LNCaP clone FGC (cell line): ENCODE measurements around the gene MCM7.
"Not testable (repeated sequence)": the region's sequence is repeated elsewhere in the genome, so short reads cannot be mapped to it uniquely, and the experiment has no call there.

Experiments used
- DNase-seq: peaks from one replicate; pipeline ENCODE4 v3.0.0-alpha.2; 2011; ENCODE audit warnings: low read depth
- H3K4me3 ChIP-seq: 2 replicates; pipeline ENCODE4 v1.5.1; 2011; ENCODE audit warnings: mild to moderate bottlenecking, low read depth, low read length, control low read depth
- CTCF ChIP-seq: IDR thresholded peaks from 2 replicates; pipeline ENCODE4 v1.5.1; 2012; ENCODE audit warnings: mild to moderate bottlenecking; ENCODE audit not compliant: control insufficient read depth, insufficient read depth; ENCODE audit errors: extremely low read depth

MCM7 gene

GRCh38 chr7:100137851-100138760 is 36.9 kb upstream of the MCM7 start:
- TF ChIP-seq CTCF: no peak
- DNase-seq: no peak
- no peak overlapping the region for H3K4me3 ChIP-seq

- H3K4me3 ChIP-seq: no peak overlapping the region
- TF ChIP-seq CTCF: peak; percentile 80
- DNase-seq: no peak
Measured at GRCh38 chr7:100132697-100133151, 31.5 kb upstream of the MCM7 start.

- no peak for TF ChIP-seq CTCF
- DNase-seq: no peak
Measured at GRCh38 chr7:100132126-100132525, 30.9 kb upstream of the MCM7 start.

GRCh38 chr7:100130608-100131453 is 29.6 kb upstream of the MCM7 start:
- TF ChIP-seq CTCF: peak; percentile 70
- no peak for DNase-seq
- no peak overlapping the region for H3K4me3 ChIP-seq

More at GRCh38 chr7:100132126-100132525, 30.9 kb upstream of the MCM7 start:
- no peak overlapping the region for H3K4me3 ChIP-seq

GRCh38 chr7:100130220-100130607 is 29.0 kb upstream of the MCM7 start:
- not testable (repeated sequence) for DNase-seq, H3K4me3 ChIP-seq

- TF ChIP-seq CTCF: no peak
- no peak overlapping the region; the same call in 1 of the 2 replicates for H3K4me3 ChIP-seq
- DNase-seq: no peak
Measured at GRCh38 chr7:100128637-100128963, 27.4 kb upstream of the MCM7 start.
